NCI-H345 treated with DMSO at 0.1 percent for 48 hours (cell line): ENCODE measurements around the gene EP300.
"Not testable (repeated sequence)": the region's sequence is repeated elsewhere in the genome, so short reads cannot be mapped to it uniquely, and the experiment has no call there.

Experiments used
- DNase-seq: peaks from one replicate; lab custom pipeline; 2025; ENCODE audit not compliant: unreplicated experiment; lab: John Stamatoyannopoulos, UW

EP300 gene

DNA sequence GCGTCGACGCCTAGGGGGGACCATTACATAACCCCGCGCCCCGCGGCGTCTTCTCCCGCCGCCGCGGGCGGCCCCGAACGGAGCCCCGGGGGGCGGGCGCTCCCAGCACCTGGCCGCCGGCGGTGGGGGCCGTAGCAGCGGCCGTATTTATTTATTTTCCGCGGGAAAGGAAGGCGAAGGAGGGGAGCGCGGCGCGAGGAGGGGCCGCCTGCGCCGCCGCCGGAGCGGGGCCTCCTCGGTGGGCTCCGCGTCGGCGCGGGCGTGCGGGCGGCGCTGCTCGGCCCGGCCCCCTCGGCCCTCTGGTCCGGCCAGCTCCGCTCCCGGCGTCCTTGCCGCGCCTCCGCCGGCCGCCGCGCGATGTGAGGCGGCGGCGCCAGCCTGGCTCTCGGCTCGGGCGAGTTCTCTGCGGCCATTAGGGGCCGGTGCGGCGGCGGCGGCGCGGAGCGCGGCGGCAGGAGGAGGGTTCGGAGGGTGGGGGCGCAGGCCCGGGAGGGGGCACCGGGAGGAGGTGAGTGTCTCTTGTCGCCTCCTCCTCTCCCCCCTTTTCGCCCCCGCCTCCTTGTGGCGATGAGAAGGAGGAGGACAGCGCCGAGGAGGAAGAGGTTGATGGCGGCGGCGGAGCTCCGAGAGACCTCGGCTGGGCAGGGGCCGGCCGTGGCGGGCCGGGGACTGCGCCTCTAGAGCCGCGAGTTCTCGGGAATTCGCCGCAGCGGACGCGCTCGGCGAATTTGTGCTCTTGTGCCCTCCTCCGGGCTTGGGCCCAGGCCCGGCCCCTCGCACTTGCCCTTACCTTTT is at the start of gene EP300:
Gene EP300, plus strand, starts transcription at position 570 of the 795 bp plus-strand sequence. CDS start 413 bp downstream, outside the sequence.
- DNase-seq, result no peak

DNA sequence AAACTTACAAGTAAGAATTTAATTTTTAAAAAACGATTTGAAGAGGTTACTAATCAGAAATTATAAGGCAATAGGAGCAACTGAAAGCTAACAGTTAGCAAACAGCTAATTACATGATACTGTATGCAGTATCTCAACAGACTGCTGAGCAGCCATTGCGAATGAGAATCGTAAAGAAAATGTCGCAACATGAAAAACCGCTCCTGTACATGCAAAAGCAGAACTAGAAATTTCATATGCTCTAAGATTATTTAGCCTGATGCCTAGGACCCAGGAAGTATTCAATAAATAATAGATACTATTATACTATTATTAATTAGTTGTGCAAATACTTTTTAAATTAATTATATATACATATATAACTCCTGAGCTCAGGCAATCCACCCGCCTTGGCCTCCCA is 48.7 kb upstream of the EP300 start:
- no peak for DNase-seq

DNA sequence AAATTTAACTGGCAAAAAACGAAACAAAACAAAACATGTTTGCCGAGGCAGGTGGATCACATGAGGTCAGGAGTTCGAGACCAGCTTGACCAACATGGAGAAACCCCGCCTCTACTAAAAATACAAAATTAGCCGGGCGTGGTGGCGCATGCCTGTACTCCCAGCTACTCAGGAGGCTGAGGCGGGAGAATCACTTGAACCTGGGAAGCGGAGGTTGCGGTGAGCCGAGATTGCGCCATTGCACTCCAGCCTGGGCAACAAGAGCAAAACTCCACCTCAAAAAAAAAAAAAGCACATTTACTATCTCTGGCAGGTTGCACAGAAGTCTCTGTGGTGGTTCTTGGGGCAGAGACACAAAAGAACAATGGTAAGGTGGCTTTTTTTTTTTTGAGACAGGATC is 46.8 kb upstream of the EP300 start:
- not testable (repeated sequence) for DNase-seq

DNA sequence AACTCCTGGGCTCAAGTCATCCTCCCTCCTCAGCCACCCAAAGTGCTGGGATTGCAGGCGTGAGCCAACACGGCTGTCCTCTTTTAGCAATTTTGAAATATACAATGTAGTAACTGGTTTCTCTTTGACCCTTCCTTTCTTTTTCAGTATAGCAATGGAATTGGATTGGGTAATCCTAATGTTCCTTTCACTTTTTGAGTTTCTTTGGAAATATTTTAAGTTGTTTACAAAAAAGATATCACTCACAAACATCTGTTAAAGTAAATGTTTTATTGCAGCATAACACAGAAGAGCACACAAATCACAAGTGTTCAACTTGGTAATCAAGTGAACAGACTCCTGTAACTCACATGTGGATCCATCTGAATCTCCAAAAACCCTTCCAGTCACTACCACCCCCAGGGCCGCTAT is 44.6 kb upstream of the EP300 start:
- DNase-seq, result no peak

DNA sequence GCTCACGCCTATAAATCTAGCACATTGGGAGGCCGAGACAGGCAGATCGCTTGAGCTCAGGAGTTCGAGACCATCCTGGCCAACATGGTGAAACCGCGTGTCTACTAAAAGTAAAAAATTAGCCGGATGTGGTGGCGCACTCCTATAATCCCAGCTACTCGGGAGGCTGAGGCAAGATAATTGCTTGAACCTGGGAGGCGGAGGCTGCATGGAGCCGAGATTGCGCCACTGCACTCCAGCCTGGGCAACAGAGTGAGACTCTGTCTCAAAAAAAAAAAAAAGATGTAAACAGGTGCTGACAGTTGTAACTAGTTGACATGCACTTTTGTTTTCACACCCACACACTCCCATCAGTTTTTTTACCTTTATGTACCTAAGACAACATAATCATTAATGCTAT is 44.0 kb upstream of the EP300 start:
- not testable (repeated sequence) for DNase-seq

DNA sequence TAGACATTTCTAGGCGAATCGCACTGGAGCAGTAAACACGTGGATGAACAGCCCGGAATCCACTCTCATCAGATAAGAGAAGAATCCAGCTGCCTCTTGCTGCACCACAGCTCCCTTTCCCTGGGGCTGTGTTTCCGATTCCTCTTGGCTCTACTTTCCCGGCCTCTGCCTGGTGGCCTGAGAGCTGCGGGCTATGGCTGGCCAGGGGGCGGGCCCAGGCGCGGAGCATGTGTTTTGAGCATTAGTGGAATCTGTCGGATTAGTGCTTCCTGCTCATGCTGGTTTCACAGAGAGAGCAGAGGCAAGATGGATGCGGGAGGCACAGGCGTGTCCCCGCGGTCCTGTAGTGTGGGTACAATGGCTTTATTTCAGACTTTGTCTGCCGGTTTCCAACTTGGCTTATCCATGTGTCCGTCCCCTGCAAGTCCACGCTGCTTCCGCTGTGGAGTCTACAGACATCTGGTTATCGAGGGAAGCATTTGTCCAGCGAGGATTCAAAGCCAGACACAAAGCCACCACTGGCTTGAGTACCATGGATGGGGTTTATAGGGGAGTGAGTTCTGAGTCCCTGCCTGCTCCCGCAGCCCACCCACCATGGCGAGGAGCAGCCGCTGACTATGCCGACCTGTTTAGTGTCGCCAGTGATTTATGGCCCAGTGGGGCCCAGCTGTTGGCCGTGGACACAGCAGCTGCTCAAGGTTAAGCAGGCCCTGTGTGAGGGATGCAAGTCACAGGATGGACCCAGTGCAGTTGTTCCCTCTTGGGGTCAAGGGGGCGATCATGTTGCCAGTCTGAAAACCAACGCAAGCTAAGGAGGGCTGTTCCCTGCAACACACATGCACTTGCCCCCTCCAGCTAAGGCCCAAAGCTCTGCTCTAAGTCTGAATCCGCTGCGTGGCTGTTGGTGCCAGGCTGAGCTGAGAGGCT is 43.3 kb upstream of the EP300 start:
- no peak for DNase-seq

DNA sequence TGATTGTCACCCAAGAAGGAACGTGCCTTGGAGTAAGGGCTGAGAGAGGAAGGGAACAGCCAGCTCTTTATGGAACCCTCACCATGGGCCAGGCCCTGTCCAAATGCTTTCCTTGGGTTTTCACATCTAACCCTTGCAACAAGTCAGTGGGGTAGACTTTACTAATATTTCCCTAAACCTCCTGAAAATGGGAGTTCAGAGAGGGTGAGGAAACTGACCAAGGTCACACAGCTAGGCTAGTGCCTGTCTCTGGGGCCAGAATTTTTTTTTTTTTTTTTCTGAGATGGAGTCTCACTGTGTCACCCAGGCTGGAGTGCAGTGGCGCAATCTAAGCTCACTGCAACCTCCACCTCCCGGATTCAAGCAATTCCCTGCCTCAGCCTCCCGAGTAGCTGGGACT is 42.6 kb upstream of the EP300 start:
- not testable (repeated sequence) for DNase-seq

DNA sequence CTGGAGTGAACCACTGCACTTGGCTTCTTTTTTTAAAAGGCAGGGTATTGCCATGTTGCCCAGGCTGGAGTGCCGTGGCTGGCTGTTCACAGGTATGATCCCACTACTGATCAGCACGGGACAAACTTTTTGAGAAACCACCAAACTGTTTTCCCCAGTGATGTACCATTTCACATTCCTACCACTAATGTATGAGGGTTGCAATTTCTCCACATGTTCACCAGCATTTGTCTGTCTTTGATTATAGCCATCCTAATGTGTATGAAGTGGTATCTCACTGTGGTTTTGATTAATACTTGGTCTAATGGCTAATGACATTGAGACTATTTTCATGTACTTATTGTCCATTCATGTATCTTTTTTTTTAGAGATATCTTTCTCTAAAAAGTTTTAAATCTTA is 41.5 kb upstream of the EP300 start:
- DNase-seq, result no peak

DNA sequence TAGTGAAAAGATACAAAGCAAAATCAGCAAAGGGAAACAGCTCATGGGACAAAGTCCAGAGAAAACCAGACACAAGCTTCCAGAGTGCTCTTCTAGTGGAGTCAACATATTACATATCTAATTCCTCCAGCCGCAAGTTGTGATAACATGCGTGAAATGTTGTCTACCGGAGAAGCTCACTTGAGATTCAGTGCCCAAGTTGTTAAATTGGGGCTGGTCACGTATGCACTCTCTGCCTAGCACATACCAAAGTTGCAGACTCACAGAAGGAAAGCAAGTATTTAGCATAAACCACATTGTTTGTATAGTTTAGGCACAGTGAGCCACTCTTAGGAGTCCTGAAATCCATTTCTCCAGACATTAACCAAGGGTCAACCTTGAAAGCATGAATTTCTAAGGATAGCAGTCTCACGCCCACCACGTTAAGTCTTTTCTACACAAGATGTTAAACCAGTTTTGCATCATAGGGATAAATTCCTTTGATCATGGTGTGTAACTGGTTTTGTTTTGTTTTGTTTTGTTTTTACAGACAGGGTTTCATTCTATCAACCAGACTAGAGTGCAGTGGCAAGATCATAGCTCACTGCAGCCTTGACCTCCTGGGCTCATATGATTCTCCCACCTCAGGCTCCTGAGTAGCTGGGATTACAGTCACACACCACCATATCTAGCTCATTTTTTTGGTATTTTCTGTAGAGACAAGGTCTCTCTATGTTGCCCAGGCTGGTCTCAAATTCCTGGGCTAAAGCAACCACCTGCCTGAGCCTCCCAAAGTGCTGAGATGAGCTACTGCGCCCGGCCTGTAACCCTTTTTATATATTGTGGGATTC is 39.5 kb upstream of the EP300 start:
- no peak for DNase-seq

DNA sequence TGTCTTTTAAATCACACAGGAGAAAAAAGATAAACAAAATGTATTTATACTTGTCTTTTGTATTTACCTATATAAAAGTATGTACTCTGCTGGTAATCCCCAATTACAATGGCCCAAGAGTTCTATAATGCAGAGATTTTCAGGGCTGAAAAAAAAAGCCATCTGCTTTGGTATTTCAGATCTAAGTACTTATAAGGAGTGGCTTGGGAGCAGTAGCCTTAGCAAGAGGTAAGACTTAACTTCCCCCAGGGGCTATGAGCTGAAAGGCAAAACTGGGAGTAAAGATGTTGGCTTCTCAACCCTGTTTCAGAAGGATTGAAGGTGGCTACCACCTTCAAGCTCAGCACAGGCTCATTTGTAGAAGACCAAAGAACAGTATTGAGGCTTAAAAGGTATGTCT is 35.3 kb upstream of the EP300 start:
- DNase-seq, result no peak

DNA sequence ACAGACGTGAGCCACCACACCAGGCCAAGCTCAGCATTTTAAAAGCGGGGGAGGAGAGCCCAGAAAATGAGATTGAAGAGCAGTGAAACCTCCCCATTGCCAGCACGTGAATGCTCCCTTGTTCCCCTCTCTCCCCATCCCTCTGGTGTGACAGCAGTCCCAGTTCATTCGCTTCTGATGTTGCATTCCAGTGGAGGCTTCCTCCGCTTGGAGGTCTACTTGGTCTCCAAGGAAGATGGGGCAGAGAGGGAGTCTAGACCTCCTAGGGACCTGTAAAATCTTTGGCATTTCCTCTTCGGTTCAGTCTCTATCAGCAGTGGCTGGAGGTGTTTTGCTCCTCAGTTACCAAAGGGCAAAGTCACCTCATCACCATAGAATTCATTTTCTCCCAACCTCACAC is 30.2 kb upstream of the EP300 start:
- DNase-seq, result no peak

DNA sequence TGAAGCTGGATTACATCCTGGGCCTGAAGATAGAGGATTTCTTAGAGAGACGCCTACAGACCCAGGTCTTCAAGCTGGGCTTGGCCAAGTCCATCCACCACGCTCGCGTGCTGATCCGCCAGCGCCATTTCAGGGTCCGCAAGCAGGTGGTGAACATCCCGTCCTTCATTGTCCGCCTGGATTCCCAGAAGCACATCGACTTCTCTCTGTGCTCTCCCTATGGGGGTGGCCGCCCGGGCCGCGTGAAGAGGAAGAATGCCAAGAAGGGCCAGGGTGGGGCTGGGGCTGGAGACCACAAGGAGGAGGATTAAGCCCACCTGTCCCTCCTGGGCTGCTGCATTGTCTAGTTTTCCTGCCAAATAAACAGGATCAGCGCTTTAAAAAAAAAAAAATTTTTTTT is 28.1 kb upstream of the EP300 start:
- DNase-seq, result not testable (repeated sequence)

DNA sequence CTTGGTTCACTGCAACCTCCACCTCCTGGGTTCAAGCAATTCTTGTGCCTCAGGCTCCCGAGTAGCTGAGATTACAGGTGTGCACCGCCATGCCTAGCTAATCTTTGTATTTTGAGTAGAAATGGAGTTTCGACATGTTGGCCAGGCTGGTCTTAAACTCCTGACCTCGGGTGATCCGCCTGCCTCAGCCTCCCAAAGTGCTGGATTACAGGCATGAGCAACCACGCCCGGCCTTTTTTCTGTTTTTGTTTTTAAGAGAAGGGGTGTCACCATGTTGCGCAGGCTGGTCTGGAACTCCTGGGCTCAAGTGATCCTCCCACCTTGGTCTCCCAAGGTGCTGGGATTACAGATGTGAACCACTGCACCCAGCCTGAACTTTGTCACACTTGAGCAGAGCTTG is 26.1 kb upstream of the EP300 start:
- DNase-seq, result not testable (repeated sequence)

DNA sequence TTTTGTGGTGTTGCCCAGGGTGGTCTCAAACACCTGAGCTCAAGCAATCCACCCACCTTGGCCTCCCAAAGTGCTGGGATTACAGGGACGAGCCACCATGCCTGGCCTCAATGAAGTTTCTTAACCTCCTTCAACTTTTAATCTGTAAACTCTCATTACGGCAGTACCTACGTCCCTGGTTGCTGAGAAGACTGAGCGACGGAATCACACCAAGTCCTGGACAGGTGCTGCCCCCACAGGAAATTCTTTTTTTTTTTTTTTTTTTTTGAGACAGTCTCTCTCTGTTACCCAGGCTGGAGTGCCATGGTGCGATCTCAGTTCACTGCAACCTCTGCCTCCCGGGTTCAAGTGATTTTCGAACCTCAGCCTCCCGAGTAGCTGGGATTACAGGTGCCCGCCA is 24.4 kb upstream of the EP300 start:
- not testable (repeated sequence) for DNase-seq

DNA sequence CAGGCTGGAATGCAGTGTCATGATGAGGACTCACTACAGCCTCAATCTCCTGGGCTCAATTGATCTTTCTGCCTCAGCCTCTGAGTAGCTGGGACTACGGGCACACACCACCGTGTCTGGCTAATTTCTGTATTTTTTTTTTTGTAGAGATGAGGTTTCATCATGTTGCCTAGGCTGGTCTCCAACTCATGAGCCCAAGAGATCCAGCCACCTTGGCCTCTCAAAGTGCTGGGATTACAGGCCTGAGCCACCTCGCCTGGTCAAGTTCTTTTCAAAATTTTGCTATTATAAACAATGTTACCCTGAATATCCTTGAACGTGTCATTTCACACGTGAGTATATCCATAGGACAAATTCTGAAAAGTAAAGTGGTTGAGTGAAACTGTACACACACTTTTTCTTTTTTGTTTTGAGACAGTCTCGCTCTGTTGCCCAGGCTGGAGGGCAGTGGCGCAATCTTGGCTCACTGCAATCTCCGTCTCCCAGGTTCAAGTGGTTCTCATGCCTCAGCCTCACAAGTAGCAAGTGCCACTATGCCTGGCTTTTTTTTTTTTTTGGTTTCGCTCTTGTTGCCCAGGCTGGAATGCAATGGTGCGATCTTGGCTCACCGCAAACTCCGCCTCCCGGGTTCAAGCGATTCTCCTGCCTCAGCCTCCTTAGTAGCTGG is 21.6 kb upstream of the EP300 start:
- no peak for DNase-seq

DNA sequence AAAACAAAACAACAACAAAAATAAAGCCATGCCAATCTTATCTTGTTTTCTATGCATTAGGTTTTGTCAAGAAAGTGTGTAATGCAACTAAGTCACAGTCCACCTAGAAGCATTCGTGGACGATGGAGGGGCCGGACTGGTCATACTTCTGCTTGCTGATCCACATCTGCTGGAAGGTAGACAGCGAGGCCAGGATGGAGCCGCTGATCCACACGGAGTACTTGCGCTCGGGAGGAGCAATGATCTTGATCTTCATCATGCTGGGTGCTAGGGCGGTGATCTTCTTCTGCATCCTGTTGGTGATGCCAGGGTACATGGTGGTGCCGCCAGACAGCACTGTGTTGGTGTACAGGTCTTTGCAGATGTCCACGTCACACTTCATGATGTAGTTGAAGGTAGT is 18.3 kb upstream of the EP300 start:
- no peak for DNase-seq

DNA sequence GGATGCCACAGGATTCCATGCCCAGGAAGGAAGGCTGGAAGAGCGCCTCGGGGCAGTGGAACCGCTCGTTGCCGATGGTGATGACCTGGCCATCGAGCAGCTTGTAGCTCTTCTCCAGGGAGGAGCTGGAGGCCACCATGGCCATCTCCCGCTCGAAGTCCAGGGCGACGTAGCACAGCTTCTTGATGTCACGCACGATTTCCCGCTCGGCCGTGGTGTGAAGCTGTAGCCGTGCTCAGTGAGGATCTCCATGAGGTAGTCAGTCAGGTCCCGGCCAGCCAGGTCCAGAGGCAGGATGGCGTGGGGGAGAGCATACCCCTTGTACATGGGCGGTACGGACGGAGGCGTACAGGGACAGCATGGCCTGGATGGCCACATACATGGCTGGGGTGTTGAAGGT is 17.9 kb upstream of the EP300 start:
- DNase-seq, result no peak

DNA sequence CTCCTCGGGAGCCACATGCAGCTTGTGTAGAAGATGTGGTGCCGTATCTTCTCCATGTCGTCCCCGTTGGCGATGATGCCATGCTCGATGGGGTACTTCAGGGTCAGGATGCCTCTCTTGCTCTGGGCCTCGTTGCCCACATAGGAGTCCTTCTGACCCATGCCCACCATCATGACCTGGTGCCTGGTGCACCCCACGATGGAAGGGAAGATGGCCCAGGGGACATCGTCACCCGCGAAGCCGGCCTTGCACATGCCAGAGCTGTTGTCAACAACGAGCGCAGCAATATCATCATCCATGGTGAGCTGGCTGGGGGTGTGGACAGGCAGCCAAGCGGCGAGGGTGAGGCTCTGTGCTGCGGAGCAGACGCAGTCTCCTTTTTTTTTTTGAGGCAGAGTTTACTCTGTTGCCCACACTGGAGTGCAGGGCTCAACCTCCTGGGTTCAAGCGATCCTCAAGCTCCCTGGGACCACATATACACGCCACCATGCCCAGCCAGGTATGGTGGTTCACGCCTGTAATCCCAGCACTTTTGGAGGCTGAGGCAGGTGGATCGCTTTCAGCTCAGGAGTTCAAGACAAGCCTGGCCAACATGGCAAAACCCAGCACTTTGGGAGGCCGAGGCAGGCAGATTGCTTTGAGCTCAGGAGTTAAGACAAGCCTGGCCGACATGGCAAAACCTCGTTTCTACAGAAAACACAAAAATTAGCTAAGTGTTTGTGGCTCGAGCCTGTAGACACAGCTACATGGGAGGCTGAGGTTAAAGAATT is 17.3 kb upstream of the EP300 start:
- DNase-seq, result no peak

DNA sequence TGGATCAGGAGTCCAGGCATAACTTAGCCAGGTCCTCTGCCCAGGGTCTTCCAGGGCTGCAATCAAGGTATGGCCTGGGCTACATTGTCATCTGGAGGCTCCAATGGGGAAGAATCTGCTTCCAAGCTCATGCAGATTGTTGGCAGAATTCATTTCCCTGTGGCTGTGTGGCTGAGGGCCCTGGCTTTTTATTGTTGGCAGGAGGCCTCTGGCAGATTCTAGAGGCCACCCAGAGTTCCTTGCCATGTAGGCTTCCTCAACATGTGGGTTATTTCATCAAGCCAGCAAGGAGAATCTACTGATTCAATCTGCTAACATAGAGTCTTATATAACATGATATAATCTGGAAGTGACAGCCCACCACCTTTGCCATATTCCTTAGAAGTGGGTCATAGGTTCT is 16.4 kb upstream of the EP300 start:
- no peak for DNase-seq

DNA sequence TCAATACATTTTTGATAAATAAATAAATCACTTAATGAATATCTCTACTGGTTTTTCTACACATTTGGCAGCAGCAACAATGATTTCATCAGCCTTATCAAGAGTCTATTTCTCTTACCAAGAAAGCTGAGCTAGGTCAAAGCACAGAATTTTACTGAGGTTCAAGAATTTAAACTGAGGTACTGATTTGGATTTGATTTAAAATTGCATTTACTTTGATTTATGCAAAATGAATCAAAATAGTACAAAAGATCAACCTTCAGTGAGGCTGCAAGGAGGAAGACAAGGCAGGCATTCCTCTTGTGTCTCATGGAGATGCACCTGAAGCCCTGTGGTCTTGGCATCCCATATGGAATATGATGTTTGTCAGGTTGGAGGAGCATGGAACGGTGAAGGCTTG is 15.5 kb upstream of the EP300 start:
- DNase-seq, result no peak
